LNCAP (cell line): ENCODE data around the gene BBS1.

ENCODE experiments used
- CTCF ChIP-seq: fragments of 450-650 bp; IDR thresholded peaks from 2 replicates; pipeline ENCODE4 v1.5.1; 2017; ENCODE audit warnings: mild to moderate bottlenecking

Gene BBS1

GRCh38 chr11:66546368-66546965 lies 36.0 kb downstream of the BBS1 start, which contains the start of gene ACTN3:
Gene ACTN3 (plus strand): TSS chr11:66546903. CDS start chr11:66546938, 35 bp downstream.
- TF ChIP-seq CTCF = no peak

- TF ChIP-seq CTCF = no peak
Observed at GRCh38 chr11:66546966-66547661, 36.7 kb downstream of the BBS1 start.

GRCh38 chr11:66547662-66548009 lies 37.2 kb downstream of the BBS1 start:
- no peak for TF ChIP-seq CTCF

GRCh38 chr11:66548041-66548440 lies 37.6 kb downstream of the BBS1 start:
- no peak for TF ChIP-seq CTCF

- no peak for TF ChIP-seq CTCF
Observed at GRCh38 chr11:66548774-66549630, 38.6 kb downstream of the BBS1 start.

GRCh38 chr11:66549696-66550095 lies 39.3 kb downstream of the BBS1 start:
- TF ChIP-seq CTCF = no peak

- no peak for TF ChIP-seq CTCF
Observed at GRCh38 chr11:66550887-66551286, 40.5 kb downstream of the BBS1 start.
